ENCODE results near the gene NAP1L5. TPM values are rescaled to one million over a fixed set of nuclear protein-coding genes. Genes with fewer than 3 reads are reported as not detected.

The NAP1L5 gene
- total and polyA plus RNA-seq, 9 of the 15 experiments (the other 6 are each of a cell fraction or from before 2014, with no cell fraction given) = 2.4 to 10.6 (median 7.0) TPM

DNA sequence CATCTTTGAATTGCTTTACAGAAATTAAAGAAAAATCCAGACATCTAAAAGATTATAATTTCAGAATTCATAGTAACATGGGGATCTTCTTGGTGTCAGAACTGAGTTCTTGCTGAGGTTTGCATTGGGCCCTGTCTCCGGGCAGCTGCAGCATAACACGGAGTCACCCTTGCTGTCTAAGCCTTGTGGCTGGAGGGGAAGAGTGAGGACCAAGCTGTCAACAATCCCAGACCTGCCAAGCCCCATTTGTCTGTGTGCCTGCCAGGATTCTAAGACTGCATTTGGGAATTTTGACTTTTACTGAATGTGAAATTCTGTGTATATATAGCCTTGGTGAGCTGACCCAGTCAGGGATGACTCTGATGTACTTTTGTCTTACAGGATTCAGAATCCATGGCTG, 25.2 kb upstream of the NAP1L5 start (continued):
- TF ChIP-seq, protein P1, sequence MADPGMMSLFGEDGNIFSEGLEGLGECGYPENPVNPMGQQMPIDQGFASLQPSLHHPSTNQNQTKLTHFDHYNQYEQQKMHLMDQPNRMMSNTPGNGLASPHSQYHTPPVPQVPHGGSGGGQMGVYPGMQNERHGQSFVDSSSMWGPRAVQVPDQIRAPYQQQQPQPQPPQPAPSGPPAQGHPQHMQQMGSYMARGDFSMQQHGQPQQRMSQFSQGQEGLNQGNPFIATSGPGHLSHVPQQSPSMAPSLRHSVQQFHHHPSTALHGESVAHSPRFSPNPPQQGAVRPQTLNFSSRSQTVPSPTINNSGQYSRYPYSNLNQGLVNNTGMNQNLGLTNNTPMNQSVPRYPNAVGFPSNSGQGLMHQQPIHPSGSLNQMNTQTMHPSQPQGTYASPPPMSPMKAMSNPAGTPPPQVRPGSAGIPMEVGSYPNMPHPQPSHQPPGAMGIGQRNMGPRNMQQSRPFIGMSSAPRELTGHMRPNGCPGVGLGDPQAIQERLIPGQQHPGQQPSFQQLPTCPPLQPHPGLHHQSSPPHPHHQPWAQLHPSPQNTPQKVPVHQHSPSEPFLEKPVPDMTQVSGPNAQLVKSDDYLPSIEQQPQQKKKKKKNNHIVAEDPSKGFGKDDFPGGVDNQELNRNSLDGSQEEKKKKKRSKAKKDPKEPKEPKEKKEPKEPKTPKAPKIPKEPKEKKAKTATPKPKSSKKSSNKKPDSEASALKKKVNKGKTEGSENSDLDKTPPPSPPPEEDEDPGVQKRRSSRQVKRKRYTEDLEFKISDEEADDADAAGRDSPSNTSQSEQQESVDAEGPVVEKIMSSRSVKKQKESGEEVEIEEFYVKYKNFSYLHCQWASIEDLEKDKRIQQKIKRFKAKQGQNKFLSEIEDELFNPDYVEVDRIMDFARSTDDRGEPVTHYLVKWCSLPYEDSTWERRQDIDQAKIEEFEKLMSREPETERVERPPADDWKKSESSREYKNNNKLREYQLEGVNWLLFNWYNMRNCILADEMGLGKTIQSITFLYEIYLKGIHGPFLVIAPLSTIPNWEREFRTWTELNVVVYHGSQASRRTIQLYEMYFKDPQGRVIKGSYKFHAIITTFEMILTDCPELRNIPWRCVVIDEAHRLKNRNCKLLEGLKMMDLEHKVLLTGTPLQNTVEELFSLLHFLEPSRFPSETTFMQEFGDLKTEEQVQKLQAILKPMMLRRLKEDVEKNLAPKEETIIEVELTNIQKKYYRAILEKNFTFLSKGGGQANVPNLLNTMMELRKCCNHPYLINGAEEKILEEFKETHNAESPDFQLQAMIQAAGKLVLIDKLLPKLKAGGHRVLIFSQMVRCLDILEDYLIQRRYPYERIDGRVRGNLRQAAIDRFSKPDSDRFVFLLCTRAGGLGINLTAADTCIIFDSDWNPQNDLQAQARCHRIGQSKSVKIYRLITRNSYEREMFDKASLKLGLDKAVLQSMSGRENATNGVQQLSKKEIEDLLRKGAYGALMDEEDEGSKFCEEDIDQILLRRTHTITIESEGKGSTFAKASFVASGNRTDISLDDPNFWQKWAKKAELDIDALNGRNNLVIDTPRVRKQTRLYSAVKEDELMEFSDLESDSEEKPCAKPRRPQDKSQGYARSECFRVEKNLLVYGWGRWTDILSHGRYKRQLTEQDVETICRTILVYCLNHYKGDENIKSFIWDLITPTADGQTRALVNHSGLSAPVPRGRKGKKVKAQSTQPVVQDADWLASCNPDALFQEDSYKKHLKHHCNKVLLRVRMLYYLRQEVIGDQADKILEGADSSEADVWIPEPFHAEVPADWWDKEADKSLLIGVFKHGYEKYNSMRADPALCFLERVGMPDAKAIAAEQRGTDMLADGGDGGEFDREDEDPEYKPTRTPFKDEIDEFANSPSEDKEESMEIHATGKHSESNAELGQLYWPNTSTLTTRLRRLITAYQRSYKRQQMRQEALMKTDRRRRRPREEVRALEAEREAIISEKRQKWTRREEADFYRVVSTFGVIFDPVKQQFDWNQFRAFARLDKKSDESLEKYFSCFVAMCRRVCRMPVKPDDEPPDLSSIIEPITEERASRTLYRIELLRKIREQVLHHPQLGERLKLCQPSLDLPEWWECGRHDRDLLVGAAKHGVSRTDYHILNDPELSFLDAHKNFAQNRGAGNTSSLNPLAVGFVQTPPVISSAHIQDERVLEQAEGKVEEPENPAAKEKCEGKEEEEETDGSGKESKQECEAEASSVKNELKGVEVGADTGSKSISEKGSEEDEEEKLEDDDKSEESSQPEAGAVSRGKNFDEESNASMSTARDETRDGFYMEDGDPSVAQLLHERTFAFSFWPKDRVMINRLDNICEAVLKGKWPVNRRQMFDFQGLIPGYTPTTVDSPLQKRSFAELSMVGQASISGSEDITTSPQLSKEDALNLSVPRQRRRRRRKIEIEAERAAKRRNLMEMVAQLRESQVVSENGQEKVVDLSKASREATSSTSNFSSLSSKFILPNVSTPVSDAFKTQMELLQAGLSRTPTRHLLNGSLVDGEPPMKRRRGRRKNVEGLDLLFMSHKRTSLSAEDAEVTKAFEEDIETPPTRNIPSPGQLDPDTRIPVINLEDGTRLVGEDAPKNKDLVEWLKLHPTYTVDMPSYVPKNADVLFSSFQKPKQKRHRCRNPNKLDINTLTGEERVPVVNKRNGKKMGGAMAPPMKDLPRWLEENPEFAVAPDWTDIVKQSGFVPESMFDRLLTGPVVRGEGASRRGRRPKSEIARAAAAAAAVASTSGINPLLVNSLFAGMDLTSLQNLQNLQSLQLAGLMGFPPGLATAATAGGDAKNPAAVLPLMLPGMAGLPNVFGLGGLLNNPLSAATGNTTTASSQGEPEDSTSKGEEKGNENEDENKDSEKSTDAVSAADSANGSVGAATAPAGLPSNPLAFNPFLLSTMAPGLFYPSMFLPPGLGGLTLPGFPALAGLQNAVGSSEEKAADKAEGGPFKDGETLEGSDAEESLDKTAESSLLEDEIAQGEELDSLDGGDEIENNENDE (IDR thresholded peaks at IDR 0.05; ENCODE audit: low read depth, low read length) = no peak
- TF ChIP-seq FOS (IDR thresholded peaks at IDR 0.05; ENCODE audit: extremely low read depth, insufficient read length) = no peak
- no peak for TF ChIP-seq HDAC1 (IDR thresholded peaks at IDR 0.05)
- no peak for TF ChIP-seq TCF15 (CRISPR knock-in tag; IDR thresholded peaks at IDR 0.05)
- TF ChIP-seq ZNF507 (tag; conservative IDR thresholded peaks at IDR 0.05) = no peak
- no peak for TF ChIP-seq SETDB1 (IDR thresholded peaks at IDR 0.05; ENCODE audit: low read length)
- TF ChIP-seq CEBPG (CRISPR knock-in tag; IDR thresholded peaks at IDR 0.05) = no peak
- no peak for TF ChIP-seq CEBPG (tag; conservative IDR thresholded peaks at IDR 0.05 in 1 of 2, IDR thresholded peaks at IDR 0.05 in 1 of 2)
- TF ChIP-seq E2F3 (CRISPR knock-in tag; IDR thresholded peaks at IDR 0.05) = no peak

Measured in K562 (cell line).